Astrocyte of the cerebellum (primary cell): ENCODE measurements around the gene TTC28.
"Not testable (repeated sequence)": the region's sequence is repeated elsewhere in the genome, so short reads cannot be mapped to it uniquely, and the experiment has no call there.

ENCODE experiments used
- DNase-seq: peaks from one replicate; pipeline ENCODE4 v3.0.0-alpha.2; 2011; ENCODE audit warnings: low read depth
- H3K4me3 ChIP-seq: 2 replicates; pipeline ENCODE4 v1.5.1; 2011; ENCODE audit warnings: mild to moderate bottlenecking, low read depth, low read length, moderate library complexity
- CTCF ChIP-seq: IDR thresholded peaks from 2 replicates; pipeline ENCODE4 v1.5.1; 2012; ENCODE audit warnings: low read length, low read depth, moderate library complexity, mild to moderate bottlenecking; ENCODE audit errors: missing control alignments
- in situ Hi-C: cut with HindIII; loops from 2 replicates; pipeline ENCODE4 v1.10.0; 2017; ENCODE audit warnings: low sequenced_read_pairs

TTC28 gene

DNA sequence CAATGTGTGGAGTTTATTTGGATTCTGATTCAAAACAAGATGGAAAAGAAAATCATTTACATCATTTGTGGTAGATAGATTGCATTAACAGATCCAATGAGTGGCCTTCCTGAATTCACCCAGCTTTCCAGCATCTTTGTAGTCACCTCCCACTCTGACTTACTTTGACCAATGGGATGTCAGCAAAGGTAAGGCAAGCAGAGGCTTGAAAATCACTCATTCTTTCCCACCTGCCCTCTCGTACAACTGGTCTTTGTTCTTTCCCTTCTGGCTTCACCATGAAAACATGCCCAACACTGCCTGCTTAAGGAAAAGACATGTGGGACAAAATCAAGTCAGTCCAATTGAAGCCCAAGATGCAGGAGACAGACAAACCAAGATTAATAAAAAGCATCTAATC, 202.1 kb downstream of the TTC28 start:
- in situ Hi-C loops = no loop called here
- TF ChIP-seq CTCF = no peak
- H3K4me3 ChIP-seq = no peak overlapping the region
- no peak for DNase-seq

DNA sequence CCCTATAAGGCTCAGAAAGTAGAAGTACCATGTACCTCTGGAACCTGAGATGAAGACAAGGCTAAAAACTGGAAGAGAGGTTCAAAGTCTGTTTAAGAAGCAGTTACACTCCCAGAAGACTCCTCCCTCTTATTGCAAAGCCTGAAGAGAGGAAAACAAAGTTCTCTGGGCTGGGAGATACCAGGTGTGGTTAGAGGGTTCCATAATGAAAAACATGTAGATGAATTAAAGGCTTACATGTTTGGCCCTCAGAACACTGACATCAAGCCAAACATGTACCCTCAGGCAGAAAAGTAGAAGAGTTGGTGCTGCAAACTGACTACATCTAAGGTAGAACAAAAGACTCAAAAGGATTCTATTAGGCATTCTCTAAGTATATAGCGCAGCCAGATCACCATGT, 205.3 kb downstream of the TTC28 start:
- no peak for TF ChIP-seq CTCF
- no peak for DNase-seq
- H3K4me3 ChIP-seq = no peak overlapping the region
- in situ Hi-C loops = no loop called here

DNA sequence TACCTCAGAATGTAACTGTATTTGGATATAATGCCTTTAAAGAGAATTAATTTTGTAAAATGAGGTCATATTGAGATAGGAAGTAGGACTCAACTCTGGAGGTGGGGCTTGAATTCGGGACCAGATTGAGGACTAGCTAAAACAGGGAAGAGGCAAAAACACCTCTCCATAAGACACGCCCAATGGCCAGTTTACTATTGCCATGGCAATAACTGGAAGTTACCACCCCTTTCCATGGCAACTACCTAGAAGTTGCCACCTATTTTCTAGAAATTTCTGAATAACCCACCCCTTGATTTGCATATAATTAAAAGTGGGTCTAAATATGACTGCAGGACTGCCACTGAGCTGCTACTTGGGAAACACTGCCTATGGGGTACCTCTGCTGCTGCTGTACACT, 206.4 kb downstream of the TTC28 start:
- in situ Hi-C loops = no loop called here
- H3K4me3 ChIP-seq = no peak overlapping the region
- DNase-seq = no peak
- TF ChIP-seq CTCF = no peak

- in situ Hi-C loops, H3K4me3 ChIP-seq, DNase-seq: not testable (repeated sequence)
Observed at GRCh38 chr22:28467055-28467454, 212.6 kb downstream of the TTC28 start.

DNA sequence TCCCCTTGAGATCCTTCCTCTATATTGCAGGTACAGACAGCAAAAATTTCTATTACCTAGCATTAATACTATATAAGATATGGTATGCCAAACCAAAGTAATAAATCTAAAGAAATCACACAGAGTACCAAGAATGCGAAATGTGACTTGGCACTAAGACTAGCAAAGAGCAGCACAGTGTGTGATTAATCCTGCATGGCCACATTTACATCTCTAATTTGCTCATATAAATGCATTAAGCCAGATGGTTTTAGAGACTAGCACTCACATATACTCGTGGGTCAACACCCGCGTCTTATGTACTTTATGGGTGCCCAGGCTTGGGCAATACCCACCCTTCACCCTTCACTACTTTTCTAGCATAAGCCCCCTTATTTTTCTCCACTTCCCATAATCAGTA, 213.2 kb downstream of the TTC28 start:
- no peak for TF ChIP-seq CTCF
- in situ Hi-C loops = no loop called here
- H3K4me3 ChIP-seq = no peak overlapping the region
- no peak for DNase-seq

DNA sequence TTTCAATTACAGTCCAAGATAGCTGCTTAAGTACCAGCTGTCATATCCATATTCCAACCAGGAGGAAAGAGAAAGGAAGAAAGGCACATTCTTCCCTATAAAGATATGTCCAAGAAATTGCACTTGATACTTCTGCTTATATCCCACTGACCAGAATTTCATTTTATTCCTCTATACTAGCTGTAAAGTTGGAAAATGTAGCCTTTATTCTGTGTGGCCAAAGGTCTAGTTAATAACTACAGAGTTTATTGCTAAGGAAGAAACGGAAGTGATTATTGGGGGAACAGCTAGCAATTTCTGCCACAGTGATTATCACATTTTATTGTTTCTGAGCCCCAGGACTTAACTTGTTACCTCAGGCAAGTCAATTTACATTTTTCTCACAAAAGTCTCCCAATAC, 213.8 kb downstream of the TTC28 start:
- in situ Hi-C loops = no loop called here
- no peak overlapping the region for H3K4me3 ChIP-seq
- no peak for DNase-seq
- TF ChIP-seq CTCF = no peak

DNA sequence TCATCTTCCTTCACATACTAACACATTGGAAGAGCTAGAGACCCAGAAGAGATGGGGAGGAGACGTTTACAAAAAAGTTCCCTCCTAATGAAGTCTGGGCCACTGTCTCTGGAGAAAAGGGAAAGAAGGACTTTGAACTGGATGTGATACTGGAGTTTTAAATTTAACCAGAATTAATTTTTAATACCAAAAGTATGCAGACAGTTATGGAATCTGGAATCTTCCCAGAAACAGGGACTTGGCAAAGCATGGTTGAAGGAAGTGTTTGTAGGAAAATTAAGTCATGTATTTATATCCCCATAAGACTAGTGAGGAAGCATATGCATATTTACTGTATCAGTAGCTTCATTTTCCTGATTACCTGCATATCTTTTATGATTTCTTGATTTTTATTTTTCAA, 215.5 kb downstream of the TTC28 start:
- TF ChIP-seq CTCF = no peak
- no peak for DNase-seq
- in situ Hi-C loops = no loop called here
- H3K4me3 ChIP-seq = no peak overlapping the region

DNA sequence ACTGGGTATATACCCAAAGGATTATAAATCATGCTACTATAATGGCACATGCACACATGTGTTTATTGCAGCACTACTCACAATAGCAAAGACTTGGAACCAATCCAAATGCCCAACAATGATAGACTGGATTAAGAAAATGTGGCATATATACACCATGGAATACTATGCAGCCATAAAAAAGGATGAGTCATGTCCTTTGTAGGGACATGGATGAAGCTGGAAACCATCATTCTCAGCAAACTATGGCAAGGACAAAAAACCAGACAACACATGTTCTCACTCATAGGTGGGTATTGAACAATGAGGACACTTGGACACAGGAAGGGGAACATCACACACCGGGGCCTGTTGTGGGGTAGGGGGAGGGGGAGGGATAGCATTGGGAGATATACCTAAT, 216.2 kb downstream of the TTC28 start:
- in situ Hi-C loops, DNase-seq, H3K4me3 ChIP-seq: not testable (repeated sequence)
